Ishikawa (cell line): ENCODE data around the gene CMTM7.

Experiments
- FOXM1 ChIP-seq: IDR thresholded peaks from 2 replicates; pipeline ENCODE4 v1.6.1; 2012; ENCODE audit warnings: low read depth, borderline replicate concordance
- NFIC ChIP-seq: IDR thresholded peaks from 2 replicates; pipeline ENCODE4 v1.6.1; 2012
- RAD21 ChIP-seq: IDR thresholded peaks from 2 replicates; pipeline ENCODE4 v1.6.1; 2012; ENCODE audit warnings: low read depth
- TCF12 ChIP-seq: IDR thresholded peaks from 2 replicates; pipeline ENCODE4 v1.6.1; 2012; ENCODE audit warnings: low read depth
- TEAD4 ChIP-seq: IDR thresholded peaks from 2 replicates; pipeline ENCODE4 v1.6.1; 2012
- ZBTB7A ChIP-seq: IDR thresholded peaks from 2 replicates; pipeline ENCODE4 v1.6.1; 2012; ENCODE audit warnings: low read depth
- TF ChIP-seq, protein P1 (sequence below): IDR thresholded peaks from 2 replicates; pipeline ENCODE4 v1.6.1; 2012; ENCODE audit warnings: low read depth, mild to moderate bottlenecking

DNA sequence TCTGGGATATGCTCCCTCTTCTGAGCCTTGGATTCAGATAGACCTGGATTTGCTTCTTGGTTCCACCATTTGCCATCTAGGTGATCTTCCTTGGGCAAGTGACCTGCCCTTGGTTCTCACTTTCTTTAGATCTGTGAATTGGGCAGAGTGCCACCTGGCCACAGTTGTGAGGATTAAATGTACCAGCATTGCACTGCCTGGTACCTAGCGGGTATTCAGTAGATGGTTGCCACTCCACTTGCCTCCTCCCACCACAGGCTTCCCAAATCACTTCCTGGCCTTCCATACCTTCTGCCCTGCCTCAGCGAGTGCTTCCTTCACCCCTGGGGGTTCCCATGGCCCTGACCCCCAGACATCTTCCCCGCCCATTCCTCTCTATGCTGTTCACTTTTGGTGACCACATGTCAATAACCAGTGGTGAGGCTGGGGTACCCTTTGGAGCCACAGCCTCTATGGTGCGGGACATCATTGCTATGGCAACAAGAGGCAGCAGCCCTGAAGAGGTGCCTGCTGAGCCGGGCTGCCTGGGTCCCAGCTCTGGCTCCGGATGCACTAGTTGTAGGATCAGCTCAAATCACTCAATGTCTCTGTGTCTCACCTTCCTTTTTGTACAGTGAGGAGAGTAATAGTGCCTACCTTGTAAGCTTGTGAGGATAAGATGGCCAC is 40.5 kb downstream of the CMTM7 start:
- TF ChIP-seq TEAD4 (no peak), TCF12 (no peak), RAD21 (no peak), ZBTB7A (no peak), NFIC (no peak), FOXM1 (no peak)
- TF ChIP-seq, protein P1, sequence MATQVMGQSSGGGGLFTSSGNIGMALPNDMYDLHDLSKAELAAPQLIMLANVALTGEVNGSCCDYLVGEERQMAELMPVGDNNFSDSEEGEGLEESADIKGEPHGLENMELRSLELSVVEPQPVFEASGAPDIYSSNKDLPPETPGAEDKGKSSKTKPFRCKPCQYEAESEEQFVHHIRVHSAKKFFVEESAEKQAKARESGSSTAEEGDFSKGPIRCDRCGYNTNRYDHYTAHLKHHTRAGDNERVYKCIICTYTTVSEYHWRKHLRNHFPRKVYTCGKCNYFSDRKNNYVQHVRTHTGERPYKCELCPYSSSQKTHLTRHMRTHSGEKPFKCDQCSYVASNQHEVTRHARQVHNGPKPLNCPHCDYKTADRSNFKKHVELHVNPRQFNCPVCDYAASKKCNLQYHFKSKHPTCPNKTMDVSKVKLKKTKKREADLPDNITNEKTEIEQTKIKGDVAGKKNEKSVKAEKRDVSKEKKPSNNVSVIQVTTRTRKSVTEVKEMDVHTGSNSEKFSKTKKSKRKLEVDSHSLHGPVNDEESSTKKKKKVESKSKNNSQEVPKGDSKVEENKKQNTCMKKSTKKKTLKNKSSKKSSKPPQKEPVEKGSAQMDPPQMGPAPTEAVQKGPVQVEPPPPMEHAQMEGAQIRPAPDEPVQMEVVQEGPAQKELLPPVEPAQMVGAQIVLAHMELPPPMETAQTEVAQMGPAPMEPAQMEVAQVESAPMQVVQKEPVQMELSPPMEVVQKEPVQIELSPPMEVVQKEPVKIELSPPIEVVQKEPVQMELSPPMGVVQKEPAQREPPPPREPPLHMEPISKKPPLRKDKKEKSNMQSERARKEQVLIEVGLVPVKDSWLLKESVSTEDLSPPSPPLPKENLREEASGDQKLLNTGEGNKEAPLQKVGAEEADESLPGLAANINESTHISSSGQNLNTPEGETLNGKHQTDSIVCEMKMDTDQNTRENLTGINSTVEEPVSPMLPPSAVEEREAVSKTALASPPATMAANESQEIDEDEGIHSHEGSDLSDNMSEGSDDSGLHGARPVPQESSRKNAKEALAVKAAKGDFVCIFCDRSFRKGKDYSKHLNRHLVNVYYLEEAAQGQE: no peak
